Smooth muscle cell (in vitro differentiated cells): ENCODE results near the gene CTDP1. TPM values are rescaled to one million over a fixed set of nuclear protein-coding genes. Genes with fewer than 3 reads are reported as not detected.

ENCODE experiments used
- DNase-seq: peaks from one replicate; lab custom pipeline; 2025; ENCODE audit not compliant: unreplicated experiment; lab: John Stamatoyannopoulos, UW
- H2AFZ ChIP-seq: fragments of 200-600 bp; sonication (generic); 2 replicates; pipeline ENCODE4 v1.6.0; 2016; ENCODE audit warnings: antibody characterized with exemption, low read depth, mild to moderate bottlenecking
- H3F3A ChIP-seq: fragments of 200-600 bp; sonication (generic); 2 replicates; pipeline ENCODE4 v1.6.0; 2017; ENCODE audit warnings: antibody characterized with exemption, low read depth
- H3K27ac ChIP-seq: fragments of 200-600 bp; sonication (generic); 2 replicates; pipeline ENCODE4 v1.5.1; 2016; ENCODE audit warnings: low read depth, mild to moderate bottlenecking
- H3K27me3 ChIP-seq: fragments of 200-600 bp; sonication (generic); 2 replicates; pipeline ENCODE4 v1.6.1; 2016; ENCODE audit warnings: low read depth, mild to moderate bottlenecking
- H3K36me3 ChIP-seq: fragments of 200-600 bp; sonication (generic); 2 replicates; pipeline ENCODE4 v1.5.1; 2016; ENCODE audit warnings: low read depth
- H3K4me1 ChIP-seq: fragments of 200-600 bp; sonication (generic); 2 replicates; pipeline ENCODE4 v1.5.1; 2016; ENCODE audit warnings: low read depth
- H3K4me2 ChIP-seq: fragments of 200-600 bp; sonication (generic); 2 replicates; pipeline ENCODE4 v1.6.0; 2016; ENCODE audit warnings: mild to moderate bottlenecking
- H3K4me3 ChIP-seq: fragments of 200-600 bp; sonication (generic); 2 replicates; pipeline ENCODE4 v1.5.1; 2016; ENCODE audit warnings: mild to moderate bottlenecking
- H3K79me2 ChIP-seq: fragments of 200-600 bp; sonication (generic); 2 replicates; pipeline ENCODE4 v1.6.0; 2016; ENCODE audit warnings: low read depth, mild to moderate bottlenecking
- H3K9ac ChIP-seq: fragments of 200-600 bp; sonication (generic); 2 replicates; pipeline ENCODE4 v1.6.0; 2016; ENCODE audit warnings: low read depth
- H3K9me3 ChIP-seq: fragments of 200-600 bp; sonication (generic); replicated peaks from 2 replicates; pipeline ENCODE4 v1.5.1; 2016; ENCODE audit warnings: low read depth
- H4K20me1 ChIP-seq: fragments of 200-600 bp; sonication (generic); 2 replicates; pipeline ENCODE4 v1.6.0; 2016; ENCODE audit warnings: low read depth
- CTCF ChIP-seq: fragments of 200-600 bp; sonication (generic); IDR thresholded peaks from 2 replicates; pipeline ENCODE4 v1.5.1; 2017; ENCODE audit warnings: borderline replicate concordance, mild to moderate bottlenecking, antibody characterized with exemption; ENCODE audit not compliant: insufficient read depth, poor library complexity, severe bottlenecking
- WGBS: methylation state at CpG from one replicate; pipeline ENCODE4 v1.1.7; 2016; ENCODE audit warnings: low lambda C conversion rate; 5-methylcytosine and 5-hydroxymethylcytosine counted together
- polyA plus RNA-seq: library from polyadenylated mRNA; unstranded; fragments of >200 nt; fragmentation: Nextera tagmentation; extraction: Ambion mirVana; gene quantifications from 2 replicates; pipeline ENCODE4 v1.2.1, GENCODE V29; 2016
- total RNA-seq: library from RNA; depleted of rRNA; stranded (reverse); fragments of >200 nt; gene quantifications from 2 replicates; pipeline ENCODE4 v1.2.3, GENCODE V29; 2014

Gene CTDP1
- total and polyA plus RNA-seq, 2 experiments from 2014 or later, result 14.1 to 18.4 TPM

- no peaks in the 10 kb centered on the region for H3K9me3 ChIP-seq
- no peak for DNase-seq
- peaks cover 77% of the 10 kb centered on the region for H3K79me2 ChIP-seq
- peak overlapping the region; percentile 99 for H3K4me2 ChIP-seq
- 94% methylated on average over 21 of the region's 21 CpGs for WGBS
- no peak overlapping the region for H3K27ac ChIP-seq
- H2AFZ ChIP-seq, result no peak overlapping the region
- H4K20me1 ChIP-seq, result peaks cover 66% of the 10 kb centered on the region
- H3K4me3 ChIP-seq, result no peak overlapping the region
- no peak overlapping the region for H3K9ac ChIP-seq
- no peaks in the 10 kb centered on the region for H3K27me3 ChIP-seq
- TF ChIP-seq CTCF, result no peak
- H3K36me3 ChIP-seq, result no peaks in the 10 kb centered on the region
- H3F3A ChIP-seq, result no peaks in the 10 kb centered on the region
- H3K4me1 ChIP-seq, result peaks cover 8% of the 10 kb centered on the region
Measured at GRCh38 chr18:79681484-79682387, 2.1 kb downstream of the CTDP1 start.

GRCh38 chr18:79682481-79682880, 2.9 kb downstream of the CTDP1 start:
- Histone ChIP-seq H3K4me2 (no peak overlapping the region), H3K27me3 (no peaks in the 10 kb centered on the region), H3F3A (no peaks in the 10 kb centered on the region), H3K9ac (no peak overlapping the region), H3K4me1 (peaks cover 8% of the 10 kb centered on the region), H4K20me1 (peaks cover 67% of the 10 kb centered on the region), H3K36me3 (no peaks in the 10 kb centered on the region), H3K27ac (no peak overlapping the region), H3K79me2 (peaks cover 76% of the 10 kb centered on the region), H3K4me3 (no peak overlapping the region), H2AFZ (no peak overlapping the region), H3K9me3 (no peaks in the 10 kb centered on the region)
- WGBS, result 93% methylated on average over 11 of the region's 11 CpGs
- DNase-seq, result no peak
- no peak for TF ChIP-seq CTCF

- no peak overlapping the region for H3K9ac ChIP-seq
- H3F3A ChIP-seq, result no peaks in the 10 kb centered on the region
- no peaks in the 10 kb centered on the region for H3K27me3 ChIP-seq
- no peak overlapping the region for H3K27ac ChIP-seq
- no peak for TF ChIP-seq CTCF
- H3K79me2 ChIP-seq, result peaks cover 72% of the 10 kb centered on the region
- DNase-seq, result no peak
- WGBS, result 89% methylated on average over 15 of the region's 15 CpGs
- no peak overlapping the region for H2AFZ ChIP-seq
- H4K20me1 ChIP-seq, result peaks cover 73% of the 10 kb centered on the region
- H3K9me3 ChIP-seq, result no peaks in the 10 kb centered on the region
- no peak overlapping the region for H3K4me2 ChIP-seq
- no peaks in the 10 kb centered on the region for H3K36me3 ChIP-seq
- H3K4me3 ChIP-seq, result no peak overlapping the region
- H3K4me1 ChIP-seq, result peaks cover 5% of the 10 kb centered on the region
Measured at GRCh38 chr18:79682894-79683625, 3.5 kb downstream of the CTDP1 start.
